ENCODE data around the gene CTNNB1.

Gene CTNNB1

DNA sequence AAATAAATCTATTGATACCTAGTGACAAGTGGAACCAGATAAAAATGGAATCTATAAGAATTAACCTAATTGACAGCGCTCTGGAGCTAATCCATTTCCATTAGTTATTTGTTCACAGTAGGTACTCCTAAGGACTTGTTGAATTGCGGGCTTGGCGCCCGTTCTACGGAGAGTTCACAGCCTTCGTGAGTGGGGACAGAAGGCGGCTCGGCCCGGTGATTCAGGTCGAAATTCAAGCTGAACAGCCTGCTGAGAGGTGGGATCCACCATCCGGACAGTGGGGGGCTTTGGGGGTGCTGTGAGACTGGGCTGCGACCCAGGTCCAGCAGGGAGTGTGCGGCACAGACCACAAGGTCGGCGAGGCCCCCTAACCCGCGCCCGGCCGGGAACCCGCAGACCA lies 779 bp upstream of the CTNNB1 start:
- Mint-ChIP-seq H3K27me3 (ENCODE audit: low read depth) (peaks cover 29% of the 10 kb centered on the region), H3K27ac (peak overlapping the region; percentile 80), H3K4me3 (peak overlapping the region; percentile 86), H3K36me3 (ENCODE audit: low read depth) (peaks cover 11% of the 10 kb centered on the region), H3K9me3 (no peaks in the 10 kb centered on the region), H3K4me1 (ENCODE audit: low read depth) (peaks cover 25% of the 10 kb centered on the region)
- peak; percentile 23 for DNase-seq (ENCODE audit: low spot score)

DNA sequence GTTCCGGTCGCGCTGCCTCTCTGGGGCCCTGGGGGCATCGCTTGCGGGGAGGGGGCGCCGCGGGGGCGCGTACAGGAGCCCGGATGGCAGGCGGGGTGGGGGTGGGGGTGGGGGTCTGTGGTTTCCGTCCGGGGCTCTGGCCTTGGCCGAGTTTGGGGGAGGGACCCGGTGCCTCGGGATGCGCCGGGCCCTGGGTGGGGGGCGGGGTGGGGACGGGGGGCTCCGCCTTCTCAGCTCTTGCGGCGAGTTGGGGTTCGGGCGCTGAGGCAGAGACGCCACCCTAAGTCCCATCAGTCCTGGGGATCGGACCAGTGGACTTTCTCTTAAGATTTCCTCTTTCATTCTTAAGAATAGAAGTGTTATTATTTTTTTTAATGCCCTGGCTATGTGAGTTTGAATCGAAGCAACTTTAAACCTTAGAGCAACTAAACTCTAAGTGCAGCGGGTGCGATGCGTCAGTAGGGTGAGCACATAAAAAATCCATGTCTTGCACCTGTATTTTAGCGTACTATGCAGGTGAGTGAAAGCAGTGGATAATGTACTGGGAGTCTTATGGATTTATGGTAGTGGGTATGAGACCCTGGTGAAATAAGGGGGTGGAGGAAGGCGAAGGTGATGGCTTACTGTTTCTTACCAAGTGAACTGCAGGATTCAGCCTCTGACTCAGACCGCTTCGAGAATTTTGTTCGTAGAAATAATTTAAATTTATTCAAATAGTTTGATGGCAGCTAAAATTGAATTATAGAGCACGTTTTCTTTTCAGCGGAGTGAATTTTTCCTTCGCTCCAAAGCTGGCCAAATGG lies 762 bp downstream of the CTNNB1 start:
- Mint-ChIP-seq H3K36me3 (ENCODE audit: low read depth) (peaks cover 13% of the 10 kb centered on the region), H3K9me3 (no peaks in the 10 kb centered on the region), H3K27me3 (ENCODE audit: low read depth) (peaks cover 21% of the 10 kb centered on the region), H3K27ac (peak overlapping the region; percentile 86), H3K4me1 (ENCODE audit: low read depth) (peaks cover 32% of the 10 kb centered on the region), H3K4me3 (peak overlapping the region; percentile 97)
- DNase-seq (ENCODE audit: low spot score) = peak; percentile 33

DNA sequence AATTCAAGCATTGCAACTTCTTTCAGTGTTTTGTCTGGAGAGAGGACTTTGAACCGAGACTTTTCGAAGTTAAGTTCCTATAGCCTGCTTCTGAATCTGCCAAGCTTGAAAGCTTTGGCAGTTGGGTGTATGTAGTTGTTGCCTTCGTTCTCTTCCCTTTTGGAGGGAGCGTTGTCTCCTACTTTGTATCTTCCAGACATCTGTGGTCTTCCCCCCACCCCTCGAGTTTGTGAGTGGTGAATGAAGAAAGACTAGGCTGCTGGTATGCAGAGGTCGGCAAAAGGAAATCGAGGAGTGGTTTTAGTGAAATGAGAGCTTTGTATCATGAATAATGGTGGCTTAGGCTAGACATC lies 1.3 kb downstream of the CTNNB1 start:
- H3K4me1 Mint-ChIP-seq (ENCODE audit: low read depth) = peaks cover 33% of the 10 kb centered on the region
- H3K4me3 Mint-ChIP-seq = peak overlapping the region; percentile 97
- H3K27me3 Mint-ChIP-seq (ENCODE audit: low read depth) = peaks cover 17% of the 10 kb centered on the region
- peak; percentile 30 for DNase-seq (ENCODE audit: low spot score)
- H3K36me3 Mint-ChIP-seq (ENCODE audit: low read depth) = peaks cover 13% of the 10 kb centered on the region
- H3K9me3 Mint-ChIP-seq = no peaks in the 10 kb centered on the region
- H3K27ac Mint-ChIP-seq = peak overlapping the region; percentile 95

DNA sequence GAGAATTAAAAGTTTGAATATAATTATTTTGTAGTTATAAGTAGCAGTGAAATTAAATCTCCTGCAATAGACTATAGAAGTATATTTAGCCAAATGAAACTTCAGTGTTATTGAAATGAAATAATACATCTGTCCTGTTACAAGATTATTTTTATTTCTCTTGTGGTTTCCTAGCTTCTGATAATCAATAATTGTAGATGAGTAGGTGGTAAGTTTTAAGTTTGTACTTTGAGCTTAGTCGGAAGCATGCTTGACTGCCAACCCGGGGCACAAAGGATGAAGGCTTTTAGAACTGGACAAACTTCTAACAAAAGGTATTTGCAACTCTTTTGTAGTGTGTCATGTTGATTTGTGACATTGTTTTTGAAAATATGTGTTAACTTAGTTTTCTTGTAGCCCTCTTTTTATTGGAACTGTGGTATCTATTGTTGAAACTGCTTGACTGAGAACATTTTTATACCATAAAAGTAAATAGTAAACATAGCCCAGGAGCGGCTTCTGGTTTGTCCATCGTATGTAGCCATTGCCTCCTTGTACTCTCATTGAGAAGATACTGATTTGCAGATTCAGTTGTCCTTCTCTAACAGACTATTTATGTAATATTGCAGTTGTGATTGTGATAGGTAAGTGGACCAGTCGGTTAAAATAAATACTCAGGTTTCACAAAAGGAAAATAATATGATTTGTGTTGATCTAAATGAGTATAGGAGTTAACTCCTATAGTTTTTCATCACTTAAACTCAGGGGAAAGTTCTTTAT lies 2.9 kb downstream of the CTNNB1 start:
- peak overlapping the region; percentile 97 for H3K4me3 Mint-ChIP-seq
- peaks cover 13% of the 10 kb centered on the region for H3K36me3 Mint-ChIP-seq (ENCODE audit: low read depth)
- H3K9me3 Mint-ChIP-seq = no peaks in the 10 kb centered on the region
- peak overlapping the region; percentile 67 for H3K27ac Mint-ChIP-seq
- peaks cover 43% of the 10 kb centered on the region for H3K4me1 Mint-ChIP-seq (ENCODE audit: low read depth)
- DNase-seq (ENCODE audit: low spot score) = no peak
- peaks cover 7% of the 10 kb centered on the region for H3K27me3 Mint-ChIP-seq (ENCODE audit: low read depth)

DNA sequence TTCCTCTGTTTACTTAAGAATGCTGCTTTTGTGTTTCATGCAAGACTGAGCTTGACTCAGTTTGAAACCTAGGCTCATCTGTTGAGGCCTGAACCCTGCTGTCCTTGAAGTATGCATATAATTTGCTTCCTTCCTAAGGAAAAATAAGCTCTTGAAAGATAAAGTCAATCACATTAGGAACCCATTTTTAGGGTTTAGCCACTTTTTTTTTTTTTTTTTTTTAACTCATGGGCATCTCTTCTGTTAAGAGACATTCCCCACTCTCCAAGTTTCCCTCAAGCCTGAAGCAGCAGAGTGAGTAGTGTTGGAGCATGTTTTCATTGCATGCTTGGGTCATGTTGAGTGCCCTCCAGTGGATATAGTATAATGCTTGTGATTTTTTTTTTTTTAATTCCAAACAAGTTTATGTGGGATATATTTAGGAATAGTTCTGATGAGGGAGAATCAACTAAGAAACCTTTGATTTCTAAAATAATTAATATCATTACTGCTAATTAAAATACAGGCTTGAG lies 3.6 kb downstream of the CTNNB1 start:
- Mint-ChIP-seq H3K27ac (no peak overlapping the region), H3K4me3 (peak overlapping the region; percentile 97), H3K36me3 (ENCODE audit: low read depth) (peaks cover 16% of the 10 kb centered on the region), H3K9me3 (no peaks in the 10 kb centered on the region), H3K4me1 (ENCODE audit: low read depth) (peaks cover 49% of the 10 kb centered on the region), H3K27me3 (ENCODE audit: low read depth) (peaks cover 2% of the 10 kb centered on the region)
- DNase-seq (ENCODE audit: low spot score) = no peak

DNA sequence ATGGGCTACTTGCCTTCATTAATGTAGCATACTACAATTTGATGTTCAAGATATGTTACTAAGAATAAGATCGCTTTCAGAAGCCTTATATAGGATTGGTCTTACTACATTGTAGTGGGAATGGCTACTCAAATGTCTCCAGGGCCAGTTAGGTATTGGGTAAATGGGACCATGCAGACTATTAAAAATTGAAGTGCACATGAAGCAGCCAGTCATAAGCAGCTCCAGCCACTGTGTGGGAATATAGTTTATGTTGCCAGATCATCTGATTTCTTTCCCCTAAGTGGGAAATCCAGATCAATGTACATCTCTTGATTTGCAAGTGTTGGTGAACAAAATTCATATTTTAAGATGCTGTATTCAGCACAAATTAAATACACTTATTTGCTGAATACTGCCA lies 5.1 kb downstream of the CTNNB1 start:
- H3K9me3 Mint-ChIP-seq = no peaks in the 10 kb centered on the region
- H3K4me3 Mint-ChIP-seq = no peak overlapping the region
- peaks cover 58% of the 10 kb centered on the region for H3K4me1 Mint-ChIP-seq (ENCODE audit: low read depth)
- H3K27me3 Mint-ChIP-seq (ENCODE audit: low read depth) = no peaks in the 10 kb centered on the region
- H3K27ac Mint-ChIP-seq = no peak overlapping the region
- peaks cover 26% of the 10 kb centered on the region for H3K36me3 Mint-ChIP-seq (ENCODE audit: low read depth)
- DNase-seq (ENCODE audit: low spot score) = no peak

DNA sequence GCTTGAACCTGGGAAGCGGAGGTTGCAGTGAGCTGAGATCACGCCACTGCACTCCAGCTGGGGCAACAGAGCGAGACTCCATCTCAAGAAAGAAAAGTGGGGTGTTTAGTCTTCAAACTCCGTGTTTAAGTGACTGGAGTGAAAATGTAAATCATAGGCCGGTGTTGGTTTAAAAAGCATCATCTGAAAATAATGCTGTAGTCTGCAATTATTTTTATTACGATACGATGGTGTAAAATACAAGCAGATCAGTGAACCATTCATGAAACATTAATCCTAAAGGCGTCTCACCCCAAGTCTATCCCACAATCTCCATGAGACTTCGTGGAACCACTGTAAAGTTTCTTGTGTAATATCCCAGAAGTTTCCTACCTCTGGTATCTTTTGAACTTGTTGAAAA lies 6.3 kb downstream of the CTNNB1 start:
- H3K27me3 Mint-ChIP-seq (ENCODE audit: low read depth) = no peaks in the 10 kb centered on the region
- H3K4me1 Mint-ChIP-seq (ENCODE audit: low read depth) = peaks cover 61% of the 10 kb centered on the region
- no peaks in the 10 kb centered on the region for H3K9me3 Mint-ChIP-seq
- no peak overlapping the region for H3K4me3 Mint-ChIP-seq
- DNase-seq (ENCODE audit: low spot score) = no peak
- no peak overlapping the region for H3K27ac Mint-ChIP-seq
- peaks cover 28% of the 10 kb centered on the region for H3K36me3 Mint-ChIP-seq (ENCODE audit: low read depth)

DNA sequence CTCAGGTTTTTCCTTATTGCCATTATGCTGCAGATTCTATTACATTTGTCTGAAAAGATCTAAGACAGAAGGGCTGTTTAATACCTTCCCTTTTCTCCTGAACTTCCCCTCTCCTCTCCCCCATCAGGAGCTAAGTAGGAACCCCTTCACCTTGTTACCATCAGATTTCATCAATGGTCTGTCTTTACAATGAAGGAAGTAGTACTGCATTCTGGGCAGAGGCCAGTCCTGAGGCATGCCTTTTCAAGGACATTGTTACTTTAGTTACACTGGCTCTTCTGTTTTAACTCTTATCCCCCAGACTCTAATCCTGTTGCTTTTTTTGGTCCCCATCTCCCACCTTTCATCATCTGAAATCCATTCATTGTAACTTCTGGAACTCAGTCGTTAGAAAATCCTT lies 8.1 kb downstream of the CTNNB1 start:
- H3K27me3 Mint-ChIP-seq (ENCODE audit: low read depth) = no peaks in the 10 kb centered on the region
- no peak for DNase-seq (ENCODE audit: low spot score)
- H3K36me3 Mint-ChIP-seq (ENCODE audit: low read depth) = peaks cover 19% of the 10 kb centered on the region
- no peak overlapping the region for H3K4me3 Mint-ChIP-seq
- no peak overlapping the region for H3K27ac Mint-ChIP-seq
- H3K4me1 Mint-ChIP-seq (ENCODE audit: low read depth) = peaks cover 48% of the 10 kb centered on the region
- H3K9me3 Mint-ChIP-seq = no peaks in the 10 kb centered on the region

DNA sequence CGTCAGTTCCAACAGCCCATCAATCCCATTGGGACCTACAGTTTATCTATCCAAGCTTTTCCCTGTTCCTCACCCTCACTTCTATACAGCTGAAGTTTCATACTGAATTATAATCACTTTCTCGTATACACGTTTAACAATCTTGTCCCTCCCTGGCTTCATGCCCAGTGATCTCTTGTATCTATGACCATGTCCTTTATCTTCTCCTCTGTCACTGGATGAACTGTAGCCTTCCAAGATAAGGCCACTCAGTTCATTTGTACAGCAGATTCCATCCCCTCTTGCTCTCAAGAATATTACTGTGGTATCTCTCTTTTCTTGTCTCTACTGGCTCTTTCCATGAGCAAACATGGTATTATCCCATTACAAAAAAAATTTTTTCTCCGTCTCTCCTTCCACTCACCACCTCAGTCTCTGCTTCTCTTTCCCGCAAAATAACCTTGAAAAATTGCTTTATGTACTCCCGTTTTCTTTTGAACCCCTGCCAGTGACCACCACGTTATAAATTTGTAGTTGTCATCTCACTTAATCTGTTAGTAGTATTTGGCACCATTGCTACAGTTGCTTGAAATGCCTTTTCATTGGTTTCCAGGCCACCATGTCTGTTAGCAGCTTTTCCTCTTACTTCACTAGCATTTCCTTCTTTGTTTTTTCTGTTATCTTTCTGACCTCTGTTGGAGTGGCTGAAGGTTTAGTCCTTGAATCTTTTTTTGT lies 9.4 kb downstream of the CTNNB1 start:
- Mint-ChIP-seq H3K4me3 (no peak overlapping the region), H3K4me1 (ENCODE audit: low read depth) (peaks cover 49% of the 10 kb centered on the region), H3K27ac (no peak overlapping the region), H3K27me3 (ENCODE audit: low read depth) (no peaks in the 10 kb centered on the region), H3K9me3 (no peaks in the 10 kb centered on the region), H3K36me3 (ENCODE audit: low read depth) (peaks cover 18% of the 10 kb centered on the region)
- no peak for DNase-seq (ENCODE audit: low spot score)

DNA sequence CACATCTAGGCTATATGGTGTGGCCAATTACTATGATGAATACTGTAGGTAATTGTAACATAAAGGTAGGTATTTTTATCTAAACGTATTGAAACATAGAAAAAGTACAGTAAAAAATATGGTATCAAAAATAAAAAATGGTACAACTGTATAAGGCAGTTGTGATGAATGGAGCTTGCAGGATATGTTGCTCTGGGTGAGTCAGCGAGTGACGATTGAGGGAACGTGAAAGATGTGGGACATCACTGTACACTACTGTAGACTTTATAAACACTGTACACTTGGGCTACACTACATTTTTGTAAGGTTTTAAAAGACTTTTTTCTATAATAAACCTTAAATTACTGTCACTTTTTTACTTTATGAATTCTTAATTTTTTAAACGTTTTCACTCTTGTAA lies 10.3 kb downstream of the CTNNB1 start:
- Mint-ChIP-seq H3K27me3 (ENCODE audit: low read depth) (no peaks in the 10 kb centered on the region), H3K9me3 (no peaks in the 10 kb centered on the region), H3K27ac (no peak overlapping the region), H3K4me1 (ENCODE audit: low read depth) (peaks cover 44% of the 10 kb centered on the region), H3K4me3 (no peak overlapping the region), H3K36me3 (ENCODE audit: low read depth) (peaks cover 18% of the 10 kb centered on the region)
- no peak for DNase-seq (ENCODE audit: low spot score)

DNA sequence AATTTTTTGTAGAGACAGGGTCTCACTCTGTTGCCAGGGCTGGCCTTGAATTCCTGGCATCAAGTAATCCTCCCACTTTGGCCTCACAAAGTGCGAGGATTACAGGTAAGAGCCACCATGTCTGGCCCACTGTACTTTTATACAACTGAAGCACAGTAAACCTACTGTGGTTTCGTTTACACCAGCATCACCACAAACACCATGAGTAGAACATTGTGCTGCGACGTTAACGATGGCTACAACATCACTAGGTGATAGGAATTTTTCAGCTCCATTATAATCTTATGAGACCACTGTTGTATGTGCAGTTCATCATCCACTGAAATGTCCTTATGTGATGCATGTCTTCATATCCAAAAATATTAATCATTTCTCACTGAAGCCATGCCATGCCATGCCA lies 11.7 kb downstream of the CTNNB1 start:
- Mint-ChIP-seq H3K27ac (no peak overlapping the region), H3K4me1 (ENCODE audit: low read depth) (peaks cover 46% of the 10 kb centered on the region), H3K4me3 (no peak overlapping the region), H3K36me3 (ENCODE audit: low read depth) (peaks cover 17% of the 10 kb centered on the region), H3K9me3 (no peaks in the 10 kb centered on the region), H3K27me3 (ENCODE audit: low read depth) (no peaks in the 10 kb centered on the region)
- no peak for DNase-seq (ENCODE audit: low spot score)

DNA sequence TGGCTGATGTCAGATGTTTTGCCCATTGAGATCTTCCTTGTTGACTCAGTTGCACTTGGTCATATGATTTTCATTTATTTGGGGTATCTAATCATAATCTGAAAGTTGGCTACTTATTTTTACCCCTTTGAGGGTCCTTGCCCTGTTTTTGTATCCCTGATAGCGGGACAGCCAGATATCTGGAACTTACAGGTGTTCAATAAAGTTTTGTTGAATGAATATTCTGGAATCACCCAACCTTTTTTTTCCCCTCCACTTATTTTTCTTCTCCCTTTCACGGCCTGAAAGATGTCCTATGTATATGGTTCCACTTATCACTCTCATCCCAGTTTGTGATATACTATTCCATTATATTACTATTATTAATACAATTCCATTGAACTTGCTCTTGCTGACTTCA lies 12.8 kb downstream of the CTNNB1 start:
- Mint-ChIP-seq H3K4me1 (ENCODE audit: low read depth) (peaks cover 45% of the 10 kb centered on the region), H3K27ac (no peak overlapping the region), H3K36me3 (ENCODE audit: low read depth) (peaks cover 17% of the 10 kb centered on the region), H3K9me3 (no peaks in the 10 kb centered on the region), H3K27me3 (ENCODE audit: low read depth) (no peaks in the 10 kb centered on the region), H3K4me3 (no peak overlapping the region)
- DNase-seq (ENCODE audit: low spot score) = no peak

DNA sequence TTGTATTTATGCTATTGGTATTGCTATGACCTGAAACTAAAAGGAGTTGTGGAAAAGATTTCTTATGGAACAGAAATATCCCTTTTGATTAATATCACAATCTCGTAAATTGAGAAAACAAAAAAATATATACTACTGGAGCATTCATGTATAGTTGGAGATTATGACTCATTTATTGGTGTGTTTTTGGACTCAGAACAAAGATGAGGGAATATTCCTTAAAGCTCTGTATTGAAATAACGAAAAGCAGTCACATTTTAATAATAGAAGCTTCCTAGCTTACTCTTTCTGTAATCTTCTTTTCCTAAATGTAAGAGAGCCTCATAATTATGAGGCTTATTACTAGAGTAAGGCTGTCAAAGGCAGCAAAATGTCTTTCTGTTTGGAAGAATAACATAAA lies 14.3 kb downstream of the CTNNB1 start:
- Mint-ChIP-seq H3K27me3 (ENCODE audit: low read depth) (no peaks in the 10 kb centered on the region), H3K4me3 (no peak overlapping the region), H3K9me3 (no peaks in the 10 kb centered on the region), H3K27ac (no peak overlapping the region), H3K4me1 (ENCODE audit: low read depth) (peaks cover 41% of the 10 kb centered on the region), H3K36me3 (ENCODE audit: low read depth) (peaks cover 10% of the 10 kb centered on the region)
- no peak for DNase-seq (ENCODE audit: low spot score)

DNA sequence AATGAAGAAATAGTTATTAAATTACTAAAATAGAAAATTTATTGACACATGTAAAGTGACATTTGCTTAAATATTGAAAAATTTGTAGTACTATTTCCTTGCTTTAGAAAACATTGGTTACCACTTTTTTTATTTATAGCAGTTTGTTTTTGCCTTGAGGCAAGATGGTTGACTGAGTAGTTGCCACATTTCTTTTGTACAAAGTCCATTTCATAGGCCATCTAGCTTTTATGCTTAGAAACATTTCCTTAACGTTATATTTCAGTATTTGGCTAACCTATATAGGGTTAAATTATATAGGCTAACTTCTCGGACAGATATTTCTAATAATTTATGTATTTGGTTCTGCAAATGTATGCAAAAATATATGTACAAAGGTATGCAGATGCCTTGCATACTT lies 17.1 kb downstream of the CTNNB1 start:
- Mint-ChIP-seq H3K27me3 (ENCODE audit: low read depth) (no peaks in the 10 kb centered on the region), H3K36me3 (ENCODE audit: low read depth) (peaks cover 3% of the 10 kb centered on the region), H3K27ac (no peak overlapping the region), H3K9me3 (no peaks in the 10 kb centered on the region), H3K4me1 (ENCODE audit: low read depth) (peaks cover 42% of the 10 kb centered on the region), H3K4me3 (no peak overlapping the region)
- DNase-seq (ENCODE audit: low spot score) = no peak
